NCI-H345 treated with DMSO at 0.1 percent for 48 hours (cell line): Measurements from ENCODE around the gene PRDM10.

Source experiments
- DNase-seq: peaks from one replicate; lab custom pipeline; 2025; ENCODE audit not compliant: unreplicated experiment; lab: John Stamatoyannopoulos, UW

Gene PRDM10

GRCh38 chr11:130008326-130008725 lies 5.7 kb upstream of the PRDM10 start:
- DNase-seq: no peak

GRCh38 chr11:130006929-130007328 lies 4.3 kb upstream of the PRDM10 start:
- DNase-seq: no peak

- no peak for DNase-seq
These were observed 1.0 kb upstream of the PRDM10 start for GRCh38 chr11:130003717-130004001.

GRCh38 chr11:130002846-130003716 lies 446 bp upstream of the PRDM10 start:
- DNase-seq: peak; percentile 99

GRCh38 chr11:130001461-130002351 lies 929 bp downstream of the PRDM10 start:
- DNase-seq: peak; percentile 35

- no peak for DNase-seq
These were observed 2.0 kb downstream of the PRDM10 start for GRCh38 chr11:130000552-130001176.

- no peak for DNase-seq
These were observed 3.2 kb downstream of the PRDM10 start for GRCh38 chr11:129999407-129999806.

- no peak for DNase-seq
These were observed 3.7 kb downstream of the PRDM10 start for GRCh38 chr11:129998905-129999304.

GRCh38 chr11:129998107-129998506 lies 4.5 kb downstream of the PRDM10 start:
- DNase-seq: peak; percentile 38

GRCh38 chr11:129997513-129997912 lies 5.1 kb downstream of the PRDM10 start:
- DNase-seq: no peak

- DNase-seq: no peak
These were observed 6.3 kb downstream of the PRDM10 start for GRCh38 chr11:129996113-129996870.

- no peak for DNase-seq
These were observed 7.5 kb downstream of the PRDM10 start for GRCh38 chr11:129995163-129995562.

GRCh38 chr11:129992161-129992944 lies 10.3 kb downstream of the PRDM10 start:
- DNase-seq: peak; percentile 43

GRCh38 chr11:129989149-129989813 lies 13.4 kb downstream of the PRDM10 start:
- DNase-seq: no peak

- no peak for DNase-seq
These were observed 14.7 kb downstream of the PRDM10 start for GRCh38 chr11:129987950-129988349.

GRCh38 chr11:129985823-129986222 lies 16.8 kb downstream of the PRDM10 start:
- DNase-seq: no peak

- DNase-seq: no peak
These were observed 22.5 kb downstream of the PRDM10 start for GRCh38 chr11:129980086-129980485.

- DNase-seq: no peak
These were observed 23.5 kb downstream of the PRDM10 start for GRCh38 chr11:129979046-129979605.

- DNase-seq: no peak
These were observed 24.2 kb downstream of the PRDM10 start for GRCh38 chr11:129978447-129978846.
